GM12878 (cell line): Measurements from ENCODE around the gene SLC36A1. TPM values are rescaled to one million over a fixed set of nuclear protein-coding genes. Genes with fewer than 3 reads are reported as not detected.

Source experiments
- ATAC-seq: fragments of 200-7000 bp; cut with Tn5 transposase; 3 replicates; pipeline ENCODE4 v1.9.1; 2020; ENCODE audit warnings: mild to moderate bottlenecking, moderate library complexity
- BruUV-seq: library from RNA; stranded (reverse); fragments of 400-500 nt; replicated peaks from 2 replicates; lab custom pipeline; 2021; lab: Mats Ljungman, UMichigan
- CTCF ChIA-PET: fragments of 300-600 bp; sonication (Branson Sonifier 250); formaldehyde crosslinking; extraction: SDS; loops from one replicate; lab custom pipeline; 2021; ENCODE audit warnings: inconsistent platforms; lab: Yijun Ruan, JAX
- POLR2A ChIA-PET: fragments of 350-600 bp; formaldehyde crosslinking; extraction: SDS; loops from one replicate; lab custom pipeline; 2021; ENCODE audit warnings: inconsistent platforms; lab: Charles Lee
- RAD21 ChIA-PET: fragments of 300-600 bp; sonication (Branson Sonifier 250); formaldehyde crosslinking; loops from one replicate; lab custom pipeline; 2023; ENCODE audit warnings: antibody characterized with exemption; ENCODE audit not compliant: unreplicated experiment; lab: Charles Lee
- SMC1A ChIA-PET: fragments of 300-600 bp; sonication (Branson Sonifier 250); formaldehyde crosslinking; loops from one replicate; lab custom pipeline; 2023; ENCODE audit not compliant: unreplicated experiment, uncharacterized antibody; lab: Charles Lee
- DNase-seq: peaks from one replicate; pipeline ENCODE4 v3.0.0-alpha.2; 2011; ENCODE audit warnings: low read depth, low spot score
- FAIRE-seq: peaks from 3 replicates; lab custom pipeline; 2011; peaks lifted over from hg19 to GRCh38; lab: Jason Lieb, UNC
- H2AFZ ChIP-seq: 2 replicates; pipeline ENCODE4 v1.6.0; 2011; ENCODE audit warnings: low read depth, low read length, control low read depth; ENCODE audit not compliant: control insufficient read depth
- H3K27ac ChIP-seq: 2 replicates; pipeline ENCODE4 v1.5.1; 2011; ENCODE audit warnings: control low read depth; ENCODE audit not compliant: control insufficient read depth, insufficient read depth
- H3K27me3 ChIP-seq, 2 experiments: replicated peaks in 1 of 2; 2 replicates each; pipeline versions ENCODE4 v1.6.0 to v1.6.1; 2011; ENCODE audit warnings: low read length in 1 of 2; ENCODE audit not compliant: control insufficient read depth in 2 of 2, insufficient read depth in 2 of 2
- H3K36me3 ChIP-seq, 2 experiments: 2 replicates each; pipeline ENCODE4 v1.5.1; 2011; ENCODE audit warnings: low read length in 1 of 2; ENCODE audit not compliant: control insufficient read depth in 2 of 2, insufficient read depth in 2 of 2
- H3K4me1 ChIP-seq: 2 replicates; pipeline ENCODE4 v1.6.1; 2011; ENCODE audit warnings: mild to moderate bottlenecking, low read length, moderate library complexity, mixed read lengths; ENCODE audit not compliant: control insufficient read depth, insufficient read depth
- H3K4me2 ChIP-seq: 2 replicates; pipeline ENCODE4 v1.6.0; 2011; ENCODE audit warnings: control low read depth; ENCODE audit not compliant: control insufficient read depth, insufficient read depth
- H3K4me3 ChIP-seq: fragments of 200-600 bp; sonication (generic); 2 replicates; pipeline ENCODE4 v1.5.1; 2016
- H3K79me2 ChIP-seq: 2 replicates; pipeline ENCODE4 v1.6.0; 2011; ENCODE audit warnings: low read length; ENCODE audit not compliant: control insufficient read depth, insufficient read depth
- H3K9ac ChIP-seq: 2 replicates; pipeline ENCODE4 v1.8.0; 2011; ENCODE audit warnings: low read length, control low read depth, mixed read lengths; ENCODE audit not compliant: control insufficient read depth, insufficient read depth
- H3K9me3 ChIP-seq: replicated peaks from 3 replicates; pipeline ENCODE4 v1.5.1; 2011; ENCODE audit warnings: mild to moderate bottlenecking, low read length; ENCODE audit not compliant: control insufficient read depth, insufficient read depth
- H4K20me1 ChIP-seq: 2 replicates; pipeline ENCODE4 v1.6.0; 2011; ENCODE audit not compliant: control insufficient read depth, insufficient read depth
- ASH2L ChIP-seq: fragments of 300-600, 200-600 bp; sonication (generic); IDR thresholded peaks from 2 replicates; pipeline ENCODE4 v1.6.1; 2017; ENCODE audit warnings: low read depth, mild to moderate bottlenecking, borderline replicate concordance
- ATF2 ChIP-seq: IDR thresholded peaks from 2 replicates; pipeline ENCODE4 v1.6.1; 2012; ENCODE audit warnings: low read length, inconsistent platforms
- ATF3 ChIP-seq: IDR thresholded peaks from 2 replicates; pipeline ENCODE4 v1.6.1; 2011; ENCODE audit warnings: low read depth, mild to moderate bottlenecking, low read length, moderate library complexity, borderline replicate concordance; ENCODE audit errors: extremely low read depth
- ETV6 ChIP-seq, 2 experiments: fragments of 450-650 bp in 1 of 2; IDR thresholded peaks in 1 of 2; conservative IDR thresholded peaks in 1 of 2; 2 replicates each; pipeline ENCODE4 v1.6.1; 2014; ENCODE audit warnings: antibody characterized with exemption in 1 of 2, borderline replicate concordance in 1 of 2, low read depth in 1 of 2, mild to moderate bottlenecking in 1 of 2, moderate library complexity in 1 of 2
- HDGF ChIP-seq: fragments of 450-650 bp; IDR thresholded peaks from 2 replicates; pipeline ENCODE4 v1.6.1; 2016; ENCODE audit warnings: antibody characterized with exemption
- PAX5 ChIP-seq: IDR thresholded peaks from 2 replicates; pipeline ENCODE4 v1.6.1; 2011; ENCODE audit warnings: low read depth, low read length, borderline replicate concordance
- PML ChIP-seq: IDR thresholded peaks from 2 replicates; pipeline ENCODE4 v1.6.1; 2012; ENCODE audit warnings: low read length, inconsistent platforms
- RELA ChIP-seq: fragments of 450-650 bp; IDR thresholded peaks from 2 replicates; pipeline ENCODE4 v1.8.0; 2014; ENCODE audit warnings: borderline replicate concordance; ENCODE audit not compliant: partially characterized antibody
- SMAD5 ChIP-seq: IDR thresholded peaks from 2 replicates; pipeline ENCODE4 v1.6.1; 2016; ENCODE audit warnings: antibody characterized with exemption, low read depth
- SMARCA5 ChIP-seq: fragments of 450-650 bp; IDR thresholded peaks from 2 replicates; pipeline ENCODE4 v1.6.1; 2017; ENCODE audit warnings: mild to moderate bottlenecking
- USF1 ChIP-seq: IDR thresholded peaks from 2 replicates; pipeline ENCODE4 v1.6.1; 2011; ENCODE audit warnings: borderline replicate concordance, low read depth, mild to moderate bottlenecking, moderate library complexity, mixed read lengths, low read length; ENCODE audit not compliant: insufficient read depth; ENCODE audit errors: extremely low read length
- ZSCAN29 ChIP-seq: fragments of 450-650 bp; IDR thresholded peaks from 2 replicates; pipeline ENCODE4 v1.6.1; 2017; ENCODE audit warnings: mild to moderate bottlenecking, moderate library complexity
- WGBS: methylation state at CpG from one replicate; pipeline ENCODE4 v1.1.6; 2016; ENCODE audit warnings: low lambda C conversion rate; ENCODE audit not compliant: insufficient replicate concordance, insufficient coverage; ENCODE audit errors: missing lambda C conversion rate; 5-methylcytosine and 5-hydroxymethylcytosine counted together
- in situ Hi-C: fragments of 300-500 bp; cut with MboI; formaldehyde crosslinking; loops from 9 replicates; pipeline ENCODE4 v1.14.3; 2018; ENCODE audit warnings: mixed read lengths
- intact Hi-C: fragments of 100-400 bp; cut with micrococcal nuclease; formaldehyde crosslinking; loops from one replicate; pipeline ENCODE4 v1.14.2; 2022; ENCODE audit not compliant: unreplicated experiment
- polyA plus RNA-seq, 11 experiments: library from polyadenylated mRNA; depleted of rRNA in 4 of 11; unstranded in 6 of 11; stranded (reverse) in 5 of 11; fragments of >200 nt; fragmentation: Nextera tagmentation in 4 of 11; fragmentation: Illumina TruSeq in 1 of 11; extraction: Ambion mirVana in 4 of 11; extraction: Trizol in 1 of 11; gene quantifications; 1 replicate in 1 of 11; 2 replicates in 10 of 11; pipeline versions ENCODE4 v1.2.1 to v1.2.3, GENCODE V29; 2011 to 2016; ENCODE audit warnings: inconsistent platforms in 2 of 11, missing spikeins in 2 of 11, low read depth in 1 of 11
- total RNA-seq, 4 experiments: library from RNA; depleted of rRNA in 3 of 4; stranded (reverse); fragments of >200 nt in 3 of 4; fragmentation: Illumina TruSeq in 1 of 4; extraction: Trizol in 1 of 4; gene quantifications; 2 replicates each; pipeline versions ENCODE4 v1.2.1 to v1.2.3, GENCODE V29; 2013 to 2021
- TF ChIP-seq, protein P1 (sequence below): fragments of 150-350 bp; IDR thresholded peaks from 2 replicates; pipeline ENCODE4 v1.6.1; 2016; ENCODE audit warnings: low read depth, low read length
- TF ChIP-seq, protein P2 (sequence below): fragments of 450-650 bp; IDR thresholded peaks from 2 replicates; pipeline ENCODE4 v1.6.1; 2014; ENCODE audit warnings: mild to moderate bottlenecking

The SLC36A1 gene
- total and polyA plus RNA-seq, 10 of the 15 experiments (the other 5 are each of a cell fraction or from before 2014, with no cell fraction given): 0.50 to 8.2 (median 3.5) TPM

GRCh38 chr5:151490627-151491026, 43.2 kb downstream of the SLC36A1 start (continued):
- TF ChIP-seq ATF3: no peak

DNA sequence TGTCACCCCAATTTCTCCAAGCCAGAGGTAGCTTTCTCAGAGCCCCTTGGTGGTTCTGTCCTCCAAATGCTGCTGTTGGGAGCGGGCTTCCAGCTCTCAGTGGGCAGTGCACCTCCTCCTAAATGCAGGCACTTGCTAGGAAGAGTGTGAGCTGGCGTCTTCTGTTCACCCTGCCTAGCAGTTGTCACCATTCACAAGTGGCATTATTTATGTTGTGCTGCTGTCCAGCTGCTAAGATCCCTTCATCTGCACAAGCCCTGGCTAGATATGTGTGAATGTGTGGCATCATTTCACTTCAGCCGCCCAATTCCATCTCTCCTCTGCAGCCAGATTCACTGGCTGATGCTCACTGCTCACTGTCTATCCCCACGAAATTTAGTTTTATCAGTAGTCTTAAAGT, 43.7 kb downstream of the SLC36A1 start:
- no TSS peak for BruUV-seq
- WGBS: 59% methylated on average over 4 of the region's 4 CpGs
- Histone ChIP-seq H3K27me3 (no peaks in the 10 kb centered on the region), H2AFZ (no peak overlapping the region), H3K9ac (no peak overlapping the region), H3K9me3 (no peaks in the 10 kb centered on the region), H3K79me2 (no peaks in the 10 kb centered on the region), H3K36me3 (peaks cover 0 to 3% of the 10 kb centered on the region in 2 experiments; a peak in 2 of 4 replicates), H4K20me1 (no peaks in the 10 kb centered on the region), H3K4me3 (no peak overlapping the region), H3K27ac (no peak overlapping the region), H3K4me1 (no peaks in the 10 kb centered on the region), H3K4me2 (no peak overlapping the region)
- FAIRE-seq: no peak
- ChIA-PET SMC1A (interaction anchor here (1.1 to 1.3 kb wide), 2 partner anchors 18 to 45 kb away, joined by 3 read pairs; no protein-coding TSS in a partner anchor), POLR2A (no interaction called here), CTCF (interaction anchor here (0.9 to 1.4 kb wide), 4 partner anchors 32 to 161 kb away, joined by 3 to 5 read pairs (median 3); no protein-coding TSS in a partner anchor), RAD21 (interaction anchor here (1.0 to 1.6 kb wide), 2 partner anchors 43 to 161 kb away, joined by 3 to 4 read pairs; partner anchors contain the start of gene SLC36A1)
- in situ Hi-C loops: no loop called here
- no peak for ATAC-seq
- intact Hi-C loops: no loop called here
- DNase-seq: no peak
- TF ChIP-seq ASH2L (no peak), USF1 (no peak), PAX5 (no peak), SMAD5 (no peak), RELA (no peak), ZSCAN29 (no peak), ETV6 (conservative IDR thresholded peaks at IDR 0.05 in 1 of 2, IDR thresholded peaks at IDR 0.05 in 1 of 2; ENCODE audit: borderline replicate concordance in 1 of 2, low read depth in 1 of 2) (no peak), SMARCA5 (no peak), PML (no peak), HDGF (no peak), ATF2 (no peak)
- TF ChIP-seq, protein P1, sequence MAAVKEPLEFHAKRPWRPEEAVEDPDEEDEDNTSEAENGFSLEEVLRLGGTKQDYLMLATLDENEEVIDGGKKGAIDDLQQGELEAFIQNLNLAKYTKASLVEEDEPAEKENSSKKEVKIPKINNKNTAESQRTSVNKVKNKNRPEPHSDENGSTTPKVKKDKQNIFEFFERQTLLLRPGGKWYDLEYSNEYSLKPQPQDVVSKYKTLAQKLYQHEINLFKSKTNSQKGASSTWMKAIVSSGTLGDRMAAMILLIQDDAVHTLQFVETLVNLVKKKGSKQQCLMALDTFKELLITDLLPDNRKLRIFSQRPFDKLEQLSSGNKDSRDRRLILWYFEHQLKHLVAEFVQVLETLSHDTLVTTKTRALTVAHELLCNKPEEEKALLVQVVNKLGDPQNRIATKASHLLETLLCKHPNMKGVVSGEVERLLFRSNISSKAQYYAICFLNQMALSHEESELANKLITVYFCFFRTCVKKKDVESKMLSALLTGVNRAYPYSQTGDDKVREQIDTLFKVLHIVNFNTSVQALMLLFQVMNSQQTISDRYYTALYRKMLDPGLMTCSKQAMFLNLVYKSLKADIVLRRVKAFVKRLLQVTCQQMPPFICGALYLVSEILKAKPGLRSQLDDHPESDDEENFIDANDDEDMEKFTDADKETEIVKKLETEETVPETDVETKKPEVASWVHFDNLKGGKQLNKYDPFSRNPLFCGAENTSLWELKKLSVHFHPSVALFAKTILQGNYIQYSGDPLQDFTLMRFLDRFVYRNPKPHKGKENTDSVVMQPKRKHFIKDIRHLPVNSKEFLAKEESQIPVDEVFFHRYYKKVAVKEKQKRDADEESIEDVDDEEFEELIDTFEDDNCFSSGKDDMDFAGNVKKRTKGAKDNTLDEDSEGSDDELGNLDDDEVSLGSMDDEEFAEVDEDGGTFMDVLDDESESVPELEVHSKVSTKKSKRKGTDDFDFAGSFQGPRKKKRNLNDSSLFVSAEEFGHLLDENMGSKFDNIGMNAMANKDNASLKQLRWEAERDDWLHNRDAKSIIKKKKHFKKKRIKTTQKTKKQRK: no peak
- TF ChIP-seq, protein P2, sequence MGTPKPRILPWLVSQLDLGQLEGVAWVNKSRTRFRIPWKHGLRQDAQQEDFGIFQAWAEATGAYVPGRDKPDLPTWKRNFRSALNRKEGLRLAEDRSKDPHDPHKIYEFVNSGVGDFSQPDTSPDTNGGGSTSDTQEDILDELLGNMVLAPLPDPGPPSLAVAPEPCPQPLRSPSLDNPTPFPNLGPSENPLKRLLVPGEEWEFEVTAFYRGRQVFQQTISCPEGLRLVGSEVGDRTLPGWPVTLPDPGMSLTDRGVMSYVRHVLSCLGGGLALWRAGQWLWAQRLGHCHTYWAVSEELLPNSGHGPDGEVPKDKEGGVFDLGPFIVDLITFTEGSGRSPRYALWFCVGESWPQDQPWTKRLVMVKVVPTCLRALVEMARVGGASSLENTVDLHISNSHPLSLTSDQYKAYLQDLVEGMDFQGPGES: no peak
